GM21723 (cell line): ENCODE results near the gene HS3ST4.
"Not testable (repeated sequence)": the region's sequence is repeated elsewhere in the genome, so short reads cannot be mapped to it uniquely, and the experiment has no call there.

Experiments used
- ATAC-seq: cut with Tn5 transposase; IDR thresholded peaks from one replicate; pipeline ENCODE4 v1.9.1; 2021; ENCODE audit warnings: mild to moderate bottlenecking, moderate library complexity; ENCODE audit not compliant: unreplicated experiment

HS3ST4 gene

GRCh38 chr16:26078716-26079355 lies 387.1 kb downstream of the HS3ST4 start:
- ATAC-seq: no peak

DNA sequence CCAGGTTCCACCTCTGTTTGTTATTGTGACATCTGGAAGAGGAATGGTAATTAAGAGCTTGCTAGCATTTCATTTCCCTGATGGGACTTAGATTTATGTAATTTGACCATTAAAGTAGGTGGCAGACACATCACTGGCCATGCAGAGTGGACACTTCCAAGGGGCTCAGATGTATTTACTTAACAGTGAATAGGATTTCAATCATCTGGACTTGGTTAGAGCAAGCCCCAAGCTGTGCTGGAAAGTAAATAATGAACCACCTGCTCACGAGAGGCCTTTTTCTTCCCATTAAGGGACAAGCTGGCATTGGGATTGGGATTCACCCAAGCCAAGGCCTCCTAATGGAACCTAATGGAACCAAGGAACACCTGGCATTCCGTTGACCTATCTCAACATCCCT lies 395.3 kb downstream of the HS3ST4 start:
- ATAC-seq: no peak

GRCh38 chr16:26091511-26091910 lies 399.8 kb downstream of the HS3ST4 start:
- ATAC-seq: no peak

DNA sequence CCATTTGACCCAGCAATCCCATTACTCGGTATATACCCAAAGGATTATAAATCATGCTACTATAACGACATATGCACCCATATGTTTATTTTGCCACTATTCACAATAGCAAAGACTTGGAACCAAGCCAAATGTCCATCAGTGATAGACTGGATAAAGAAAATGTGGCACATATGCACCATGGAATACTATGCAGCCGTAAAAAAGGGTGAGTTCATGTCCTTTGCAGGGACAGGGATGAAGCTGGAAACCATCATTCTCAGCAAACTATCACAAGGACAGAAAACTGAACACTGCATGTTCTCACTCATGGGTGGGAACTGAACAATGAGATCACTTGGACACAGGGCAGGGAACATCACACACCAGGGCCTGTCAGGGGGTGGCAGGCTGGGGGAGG lies 406.4 kb downstream of the HS3ST4 start:
- ATAC-seq: not testable (repeated sequence)

- ATAC-seq: no peak
These were observed 410.6 kb downstream of the HS3ST4 start for GRCh38 chr16:26102369-26102768.

- ATAC-seq: no peak
These were observed 417.2 kb downstream of the HS3ST4 start for GRCh38 chr16:26108836-26109505.

DNA sequence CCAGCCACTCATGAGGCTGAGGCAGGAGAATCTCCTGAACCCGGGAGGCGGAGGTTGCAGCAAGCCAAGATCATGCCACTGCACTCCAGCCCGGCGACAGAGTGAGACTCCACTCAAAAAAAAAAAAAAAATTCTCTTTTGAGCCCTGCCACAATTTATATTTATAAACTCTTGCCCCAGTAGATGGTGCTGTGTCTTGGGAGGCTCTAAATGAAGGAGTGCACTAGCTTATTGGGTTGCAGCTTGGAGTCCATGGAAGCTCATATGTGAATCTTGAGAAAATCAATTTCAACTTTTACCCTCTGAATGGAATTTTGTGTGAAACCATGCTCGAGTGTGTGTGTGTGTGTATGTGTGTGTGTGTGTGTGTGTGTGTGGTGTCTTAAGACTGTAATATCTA lies 420.1 kb downstream of the HS3ST4 start:
- ATAC-seq: no peak

- no peak for ATAC-seq
These were observed 426.8 kb downstream of the HS3ST4 start for GRCh38 chr16:26118575-26118974.

DNA sequence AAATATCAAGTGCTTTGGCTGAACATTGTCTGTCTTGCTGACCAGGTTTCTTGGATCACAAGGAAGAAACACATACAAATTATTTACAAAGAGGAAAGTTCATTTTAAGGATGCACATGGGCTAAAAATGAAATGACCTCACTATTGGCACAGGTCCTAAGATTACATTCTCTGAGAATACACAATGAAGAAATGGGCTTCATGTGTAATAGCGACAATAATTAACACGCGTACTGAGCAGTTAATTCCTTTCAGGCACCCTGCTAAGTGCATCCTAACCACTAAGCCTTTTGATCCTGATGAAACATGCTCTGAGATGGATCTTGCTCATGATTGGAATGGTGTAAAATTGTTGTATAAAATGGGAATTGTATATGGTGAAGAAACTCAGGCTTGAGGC lies 429.0 kb downstream of the HS3ST4 start:
- ATAC-seq: no peak

- ATAC-seq: no peak
These were observed 436.5 kb downstream of the HS3ST4 start for GRCh38 chr16:26128296-26128695.

- ATAC-seq: no peak
These were observed 438.2 kb downstream of the HS3ST4 start for GRCh38 chr16:26129997-26130396.

DNA sequence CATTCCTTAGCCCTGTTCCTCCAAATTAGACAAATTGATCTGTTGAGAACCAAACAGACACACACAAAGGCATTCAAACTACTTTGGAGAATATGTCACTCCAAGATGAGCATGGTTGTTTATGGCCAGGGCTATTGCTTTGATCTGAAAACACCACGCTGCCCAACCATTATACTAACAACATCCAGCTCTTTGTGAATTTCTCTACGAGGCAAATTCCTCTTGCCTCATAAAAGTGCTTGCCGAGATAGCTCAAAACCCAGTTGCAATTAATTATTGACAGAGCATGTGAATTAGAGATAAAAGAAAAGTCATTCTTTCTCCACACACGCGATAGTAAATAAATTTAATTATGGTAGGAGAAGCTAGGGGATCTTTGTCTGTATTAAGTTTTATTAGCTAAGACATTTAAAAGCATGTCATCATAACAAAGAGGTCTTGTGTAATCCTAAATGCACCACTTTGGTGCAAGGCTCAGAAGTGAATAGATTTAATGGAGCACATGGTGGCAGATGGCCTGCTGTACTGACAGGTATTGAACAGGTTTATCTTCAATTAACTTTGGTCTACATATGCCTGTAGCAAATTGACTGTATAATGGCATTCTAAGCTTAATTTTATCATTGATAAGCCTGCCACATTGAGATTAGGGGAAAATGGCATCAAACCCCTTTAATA lies 441.8 kb downstream of the HS3ST4 start:
- no peak for ATAC-seq

- no peak for ATAC-seq
These were observed 442.8 kb downstream of the HS3ST4 start for GRCh38 chr16:26134588-26134987.

GRCh38 chr16:26137956-26138355 lies 446.2 kb downstream of the HS3ST4 start:
- ATAC-seq: no peak

GRCh38 chr16:26139091-26139490 lies 447.3 kb downstream of the HS3ST4 start:
- no peak for ATAC-seq

GRCh38 chr16:26139884-26140283 lies 448.1 kb downstream of the HS3ST4 start:
- ATAC-seq: no peak

DNA sequence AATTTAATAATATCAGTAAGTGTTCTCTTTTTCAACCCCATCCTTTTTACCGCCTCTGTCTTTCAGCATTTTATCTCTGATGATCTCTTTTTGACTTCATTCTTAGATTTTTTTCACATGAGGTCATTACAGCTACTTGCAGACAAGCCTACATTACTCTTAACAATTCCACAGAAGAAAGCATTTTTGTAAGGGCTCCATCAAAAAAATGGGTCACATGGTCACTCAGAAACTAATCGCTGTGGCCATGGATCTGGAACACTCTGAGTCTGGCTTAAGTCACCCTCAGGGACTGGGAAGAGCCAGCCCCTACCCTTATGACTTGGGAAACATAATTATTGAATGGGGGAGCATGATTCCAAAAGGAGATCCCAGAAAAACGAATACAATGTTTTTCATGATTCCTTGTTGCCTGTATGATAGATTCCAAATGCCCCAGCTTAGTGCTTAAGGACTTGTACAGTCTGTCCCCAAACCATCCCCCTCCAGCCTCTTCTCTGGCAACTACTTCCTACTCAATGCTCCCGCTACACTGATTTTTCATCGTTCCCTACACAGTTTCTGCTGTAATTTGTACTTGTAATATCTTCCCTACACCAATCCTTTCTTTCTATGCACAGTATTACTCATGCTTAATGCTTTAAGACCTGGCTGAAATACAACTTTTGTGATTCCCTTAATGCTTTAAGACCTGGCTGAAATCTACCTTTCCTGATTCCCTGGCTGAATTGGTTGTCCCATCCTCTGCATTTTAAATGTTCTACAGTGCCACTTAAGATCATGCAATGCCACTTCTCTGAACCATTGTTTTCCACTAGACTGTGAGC lies 457.8 kb downstream of the HS3ST4 start:
- ATAC-seq: no peak

GRCh38 chr16:26155221-26155620 lies 463.5 kb downstream of the HS3ST4 start:
- no peak for ATAC-seq

DNA sequence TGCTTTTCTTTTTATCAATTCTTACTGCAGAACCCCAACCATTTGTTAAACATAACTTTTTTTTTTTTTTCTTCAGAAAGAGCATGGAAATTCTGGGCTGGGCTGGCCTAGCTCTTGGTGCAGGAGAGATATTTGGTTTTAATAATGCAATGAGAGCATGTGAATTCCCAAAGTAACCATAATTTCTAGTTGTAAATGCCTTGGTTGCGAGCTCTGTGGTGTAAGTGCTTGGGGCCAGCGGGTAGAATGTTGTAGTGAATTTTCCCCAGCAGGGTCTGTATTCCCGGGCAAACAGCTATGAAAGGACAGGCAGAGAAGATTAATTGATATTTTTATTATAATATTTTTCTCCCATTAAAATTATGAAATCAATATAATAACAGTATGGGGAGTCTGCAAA lies 465.6 kb downstream of the HS3ST4 start:
- ATAC-seq: no peak

DNA sequence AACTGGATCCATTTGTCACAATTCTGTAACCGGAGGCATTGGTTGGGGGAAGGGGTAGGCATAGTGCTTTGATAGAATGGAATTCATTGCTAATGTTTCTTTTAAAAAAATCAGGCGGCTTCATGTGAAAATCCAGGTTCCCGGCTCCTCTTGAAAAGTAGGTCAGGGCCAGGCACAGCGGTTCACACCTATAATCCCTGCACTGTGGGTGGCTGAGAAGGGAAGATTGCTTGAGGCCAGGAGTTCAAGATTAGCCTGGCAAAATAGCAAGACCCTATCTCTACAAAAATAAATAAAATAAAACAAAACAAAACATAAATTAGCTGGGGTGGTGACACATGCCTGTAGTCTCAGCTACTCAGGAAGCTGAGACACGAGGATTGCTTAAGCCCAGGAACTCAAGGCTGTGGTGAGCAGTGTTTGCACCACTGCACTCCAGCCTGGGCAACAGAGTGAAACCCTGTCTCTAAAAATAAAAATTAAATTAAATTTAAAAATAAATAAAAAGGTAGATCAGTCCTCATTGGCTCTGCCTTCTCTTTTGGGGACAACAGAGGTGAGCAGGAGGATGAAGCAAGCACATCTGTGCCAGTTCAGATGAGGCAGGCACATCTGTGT lies 466.5 kb downstream of the HS3ST4 start:
- ATAC-seq: no peak
